ENCODE results near the gene HERC3.

Gene HERC3

GRCh38 chr4:88720451-88721428 is 128.5 kb downstream of the HERC3 start:
- 92 to 93% methylated on average over 6 to 9 of the region's 10 CpGs for WGBS, 2 experiments (ENCODE audit: insufficient coverage in 2 of 2)
- peaks cover 3% of the 10 kb centered on the region for H3K36me3 ChIP-seq (ENCODE audit: control insufficient read depth, insufficient read depth, low read length)
- peaks cover 13% of the 10 kb centered on the region for H3K9me3 ChIP-seq (ENCODE audit: control insufficient read depth, low read length)
- no peaks in the 10 kb centered on the region for H3K4me1 ChIP-seq (ENCODE audit: control insufficient read depth, insufficient read depth, low read length, poor library complexity, severe bottlenecking)
- H3K4me3 ChIP-seq (ENCODE audit: extremely low read depth, insufficient read depth, low read length, poor library complexity, severe bottlenecking), result no peak overlapping the region
- H3K27ac ChIP-seq (ENCODE audit: low read depth, low read length, severe bottlenecking), result no peak overlapping the region

- peaks cover 7% of the 10 kb centered on the region for H3K9me3 ChIP-seq (ENCODE audit: control insufficient read depth, low read length)
- H3K4me3 ChIP-seq (ENCODE audit: extremely low read depth, insufficient read depth, low read length, poor library complexity, severe bottlenecking), result no peak overlapping the region
- H3K4me1 ChIP-seq (ENCODE audit: control insufficient read depth, insufficient read depth, low read length, poor library complexity, severe bottlenecking), result no peaks in the 10 kb centered on the region
- peaks cover 4% of the 10 kb centered on the region for H3K36me3 ChIP-seq (ENCODE audit: control insufficient read depth, insufficient read depth, low read length)
- 84 to 95% methylated on average over 5 to 7 of the region's 10 CpGs for WGBS, 2 experiments (ENCODE audit: insufficient coverage in 2 of 2)
- H3K27ac ChIP-seq (ENCODE audit: low read depth, low read length, severe bottlenecking), result no peak overlapping the region
Measured at GRCh38 chr4:88722276-88722780, 130.0 kb downstream of the HERC3 start.

- H3K9me3 ChIP-seq (ENCODE audit: control insufficient read depth, low read length), result peaks cover 4% of the 10 kb centered on the region
- no peak overlapping the region for H3K27ac ChIP-seq (ENCODE audit: low read depth, low read length, severe bottlenecking)
- no peak overlapping the region for H3K4me3 ChIP-seq (ENCODE audit: extremely low read depth, insufficient read depth, low read length, poor library complexity, severe bottlenecking)
- peaks cover 9% of the 10 kb centered on the region for H3K36me3 ChIP-seq (ENCODE audit: control insufficient read depth, insufficient read depth, low read length)
- no peaks in the 10 kb centered on the region for H3K4me1 ChIP-seq (ENCODE audit: control insufficient read depth, insufficient read depth, low read length, poor library complexity, severe bottlenecking)
- WGBS, 2 experiments (ENCODE audit: insufficient coverage in 2 of 2), result 100% methylated on average over 2 of the region's 2 CpGs; no CpG with 5 or more reads in 1 of the 2 experiments
Measured at GRCh38 chr4:88722828-88723227, 130.5 kb downstream of the HERC3 start.

DNA sequence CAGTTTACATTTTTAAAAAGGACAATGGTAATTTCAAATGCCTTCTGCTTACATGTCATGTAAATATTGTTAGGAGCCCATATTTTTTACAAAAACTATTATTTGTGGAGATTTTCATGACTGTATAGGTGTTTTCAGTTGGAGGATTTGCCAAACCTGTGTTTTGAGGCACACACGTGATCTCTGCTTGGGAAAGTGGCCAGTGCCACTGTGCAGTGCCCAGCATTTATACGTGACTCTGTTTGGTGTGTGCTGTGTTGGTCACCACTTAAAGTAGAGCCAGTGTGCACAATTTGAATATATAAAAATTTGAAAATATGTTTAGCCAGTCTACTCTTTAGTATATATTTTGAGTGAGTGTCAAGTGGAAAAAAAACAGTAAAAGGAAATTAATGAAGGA is 132.1 kb downstream of the HERC3 start:
- H3K36me3 ChIP-seq (ENCODE audit: control insufficient read depth, insufficient read depth, low read length), result peaks cover 18% of the 10 kb centered on the region
- no peaks in the 10 kb centered on the region for H3K9me3 ChIP-seq (ENCODE audit: control insufficient read depth, low read length)
- H3K4me1 ChIP-seq (ENCODE audit: control insufficient read depth, insufficient read depth, low read length, poor library complexity, severe bottlenecking), result no peaks in the 10 kb centered on the region
- no peak overlapping the region for H3K27ac ChIP-seq (ENCODE audit: low read depth, low read length, severe bottlenecking)
- 80 to 100% methylated on average over 1 of the region's 2 CpGs for WGBS, 2 experiments (ENCODE audit: insufficient coverage in 2 of 2)
- H3K4me3 ChIP-seq (ENCODE audit: extremely low read depth, insufficient read depth, low read length, poor library complexity, severe bottlenecking), result no peak overlapping the region

DNA sequence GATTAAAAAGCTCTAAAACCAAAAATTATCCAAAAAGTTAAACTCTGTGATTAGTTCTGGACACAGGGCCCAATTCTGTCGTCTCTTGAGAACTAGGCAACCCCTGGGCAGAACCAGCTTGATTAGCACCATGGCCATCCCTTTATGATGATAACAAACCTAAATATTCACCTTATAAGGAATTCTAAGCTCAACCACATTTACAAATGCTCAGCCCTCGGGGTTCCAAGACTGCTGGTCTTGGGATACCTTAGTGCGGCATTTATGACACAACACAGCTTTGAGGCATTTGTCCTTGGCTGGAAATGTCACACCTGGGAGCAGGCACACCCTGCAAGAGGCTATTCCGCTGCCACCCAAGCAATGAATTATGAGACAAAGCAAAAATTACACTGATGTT is 132.9 kb downstream of the HERC3 start:
- WGBS, 2 experiments (ENCODE audit: insufficient coverage in 2 of 2), result 71 to 85% methylated on average over 2 to 4 of the region's 4 CpGs
- no peaks in the 10 kb centered on the region for H3K4me1 ChIP-seq (ENCODE audit: control insufficient read depth, insufficient read depth, low read length, poor library complexity, severe bottlenecking)

GRCh38 chr4:88725986-88726385 is 133.7 kb downstream of the HERC3 start:
- H3K36me3 ChIP-seq (ENCODE audit: control insufficient read depth, insufficient read depth, low read length), result peaks cover 28% of the 10 kb centered on the region

More for the DNA sequence above, 132.9 kb downstream of the HERC3 start:
- Histone ChIP-seq H3K4me3 (ENCODE audit: extremely low read depth, insufficient read depth, low read length, poor library complexity, severe bottlenecking) (no peak overlapping the region), H3K9me3 (ENCODE audit: control insufficient read depth, low read length) (no peaks in the 10 kb centered on the region), H3K36me3 (ENCODE audit: control insufficient read depth, insufficient read depth, low read length) (peaks cover 21% of the 10 kb centered on the region), H3K27ac (ENCODE audit: low read depth, low read length, severe bottlenecking) (no peak overlapping the region)

GRCh38 chr4:88728146-88728545 is 135.9 kb downstream of the HERC3 start:
- Histone ChIP-seq H3K4me1 (ENCODE audit: control insufficient read depth, insufficient read depth, low read length, poor library complexity, severe bottlenecking) (no peaks in the 10 kb centered on the region), H3K27ac (ENCODE audit: low read depth, low read length, severe bottlenecking) (no peak overlapping the region), H3K4me3 (ENCODE audit: extremely low read depth, insufficient read depth, low read length, poor library complexity, severe bottlenecking) (no peak overlapping the region), H3K9me3 (ENCODE audit: control insufficient read depth, low read length) (no peaks in the 10 kb centered on the region), H3K36me3 (ENCODE audit: control insufficient read depth, insufficient read depth, low read length) (peaks cover 31% of the 10 kb centered on the region)
- WGBS, 2 experiments (ENCODE audit: insufficient coverage in 2 of 2), result 98 to 100% methylated on average over 6 of the region's 6 CpGs

More at GRCh38 chr4:88725986-88726385, 133.7 kb downstream of the HERC3 start:
- no peaks in the 10 kb centered on the region for H3K4me1 ChIP-seq (ENCODE audit: control insufficient read depth, insufficient read depth, low read length, poor library complexity, severe bottlenecking)
- H3K9me3 ChIP-seq (ENCODE audit: control insufficient read depth, low read length), result no peaks in the 10 kb centered on the region
- H3K4me3 ChIP-seq (ENCODE audit: extremely low read depth, insufficient read depth, low read length, poor library complexity, severe bottlenecking), result no peak overlapping the region
- WGBS, 2 experiments (ENCODE audit: insufficient coverage in 2 of 2), result no CpG with 5 or more reads among the region's 2 CpGs
- H3K27ac ChIP-seq (ENCODE audit: low read depth, low read length, severe bottlenecking), result no peak overlapping the region

DNA sequence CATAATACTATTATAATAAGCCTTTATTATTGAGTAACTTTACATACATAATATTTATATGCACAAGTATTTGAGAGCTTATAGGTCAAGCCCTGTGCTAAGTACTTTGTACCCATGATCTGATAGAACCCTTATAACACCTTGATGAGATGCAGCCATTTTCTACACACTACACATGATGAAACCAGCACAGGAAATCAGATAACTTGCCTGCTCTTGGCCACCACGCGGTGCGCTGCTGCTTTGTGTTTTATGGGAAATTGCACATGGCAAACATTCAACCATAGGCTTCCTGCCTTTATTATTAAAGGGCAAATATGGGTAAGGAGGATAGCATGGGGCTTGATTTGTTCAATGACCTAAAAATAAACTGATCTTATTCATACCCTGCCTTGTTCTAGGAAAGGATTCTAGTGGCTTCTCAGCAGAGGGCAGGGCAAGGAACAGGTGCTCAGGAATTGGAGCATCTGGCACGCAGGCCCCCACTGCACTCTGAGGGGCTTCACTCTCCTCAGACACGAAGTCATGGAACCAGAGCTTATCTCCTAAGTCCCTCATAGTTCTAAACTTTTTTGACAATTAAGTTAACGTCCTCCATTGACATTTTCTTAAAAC is 137.0 kb downstream of the HERC3 start:
- Histone ChIP-seq H3K27ac (ENCODE audit: low read depth, low read length, severe bottlenecking) (no peak overlapping the region), H3K4me1 (ENCODE audit: control insufficient read depth, insufficient read depth, low read length, poor library complexity, severe bottlenecking) (no peaks in the 10 kb centered on the region), H3K9me3 (ENCODE audit: control insufficient read depth, low read length) (no peaks in the 10 kb centered on the region), H3K36me3 (ENCODE audit: control insufficient read depth, insufficient read depth, low read length) (peaks cover 31% of the 10 kb centered on the region), H3K4me3 (ENCODE audit: extremely low read depth, insufficient read depth, low read length, poor library complexity, severe bottlenecking) (no peak overlapping the region)
- 83 to 84% methylated on average over 2 of the region's 6 CpGs for WGBS, 2 experiments (ENCODE audit: insufficient coverage in 2 of 2)

- peaks cover 36% of the 10 kb centered on the region for H3K36me3 ChIP-seq (ENCODE audit: control insufficient read depth, insufficient read depth, low read length)
- H3K4me1 ChIP-seq (ENCODE audit: control insufficient read depth, insufficient read depth, low read length, poor library complexity, severe bottlenecking), result no peaks in the 10 kb centered on the region
- no peak overlapping the region for H3K27ac ChIP-seq (ENCODE audit: low read depth, low read length, severe bottlenecking)
- no peaks in the 10 kb centered on the region for H3K9me3 ChIP-seq (ENCODE audit: control insufficient read depth, low read length)
- whole genome bisulfite sequencing, 2 experiments (ENCODE audit: insufficient coverage in 2 of 2), result 81 to 100% methylated on average over 3 to 5 of the region's 5 CpGs
- no peak overlapping the region for H3K4me3 ChIP-seq (ENCODE audit: extremely low read depth, insufficient read depth, low read length, poor library complexity, severe bottlenecking)
Measured at GRCh38 chr4:88730811-88731210, 138.5 kb downstream of the HERC3 start.

GRCh38 chr4:88731381-88731780 is 139.1 kb downstream of the HERC3 start:
- H3K4me3 ChIP-seq (ENCODE audit: extremely low read depth, insufficient read depth, low read length, poor library complexity, severe bottlenecking), result no peak overlapping the region
- H3K4me1 ChIP-seq (ENCODE audit: control insufficient read depth, insufficient read depth, low read length, poor library complexity, severe bottlenecking), result no peaks in the 10 kb centered on the region
- peaks cover 40% of the 10 kb centered on the region for H3K36me3 ChIP-seq (ENCODE audit: control insufficient read depth, insufficient read depth, low read length)
- no peaks in the 10 kb centered on the region for H3K9me3 ChIP-seq (ENCODE audit: control insufficient read depth, low read length)
- 93 to 96% methylated on average over 4 of the region's 4 CpGs for WGBS, 2 experiments (ENCODE audit: insufficient coverage in 2 of 2)
- no peak overlapping the region for H3K27ac ChIP-seq (ENCODE audit: low read depth, low read length, severe bottlenecking)
